ENCODE measurements around the gene KITLG.

- TF ChIP-seq POLR2A (IDR thresholded peaks at IDR 0.05): no peak
- TF ChIP-seq, protein P1, sequence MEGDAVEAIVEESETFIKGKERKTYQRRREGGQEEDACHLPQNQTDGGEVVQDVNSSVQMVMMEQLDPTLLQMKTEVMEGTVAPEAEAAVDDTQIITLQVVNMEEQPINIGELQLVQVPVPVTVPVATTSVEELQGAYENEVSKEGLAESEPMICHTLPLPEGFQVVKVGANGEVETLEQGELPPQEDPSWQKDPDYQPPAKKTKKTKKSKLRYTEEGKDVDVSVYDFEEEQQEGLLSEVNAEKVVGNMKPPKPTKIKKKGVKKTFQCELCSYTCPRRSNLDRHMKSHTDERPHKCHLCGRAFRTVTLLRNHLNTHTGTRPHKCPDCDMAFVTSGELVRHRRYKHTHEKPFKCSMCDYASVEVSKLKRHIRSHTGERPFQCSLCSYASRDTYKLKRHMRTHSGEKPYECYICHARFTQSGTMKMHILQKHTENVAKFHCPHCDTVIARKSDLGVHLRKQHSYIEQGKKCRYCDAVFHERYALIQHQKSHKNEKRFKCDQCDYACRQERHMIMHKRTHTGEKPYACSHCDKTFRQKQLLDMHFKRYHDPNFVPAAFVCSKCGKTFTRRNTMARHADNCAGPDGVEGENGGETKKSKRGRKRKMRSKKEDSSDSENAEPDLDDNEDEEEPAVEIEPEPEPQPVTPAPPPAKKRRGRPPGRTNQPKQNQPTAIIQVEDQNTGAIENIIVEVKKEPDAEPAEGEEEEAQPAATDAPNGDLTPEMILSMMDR (IDR thresholded peaks at IDR 0.05): no peak
Measured at GRCh38 chr12:88448337-88448915, 131.8 kb downstream of the KITLG start.

Data from adrenal gland (tissue), 5 donors.